ENCODE results near the gene CDH4. TPM values are rescaled to one million over a fixed set of nuclear protein-coding genes. Genes with fewer than 3 reads are reported as not detected.

The CDH4 gene
- total and polyA plus RNA-seq, 2 of the 13 experiments (the other 11 are each of a cell fraction or from before 2014, with no cell fraction given): not detected

- intact Hi-C loops (cut with micrococcal nuclease; ENCODE audit: unreplicated experiment): no loop called here
- 8% methylated on average over 4 of the region's 4 CpGs for WGBS (ENCODE audit: low lambda C conversion rate)
- no TSS peak for BruUV-seq (replicated peaks)
- no peak overlapping the region for H2AFZ ChIP-seq (ENCODE audit: low read length)
- FAIRE-seq: peak; percentile 67
- ChIA-PET POLR2A (no interaction called here), CTCF (ENCODE audit: low intra/inter-chr PET ratio, low total read pairs) (no interaction called here)
- H4K20me1 ChIP-seq (ENCODE audit: insufficient read depth, low read length): no peaks in the 10 kb centered on the region
- H3K36me3 ChIP-seq (replicated peaks in 1 of 2; ENCODE audit: control insufficient read depth in 1 of 2, insufficient read depth in 2 of 2, low read length in 2 of 2): no peaks in the 10 kb centered on the region
- no peak overlapping the region for H3K9ac ChIP-seq (ENCODE audit: insufficient read depth, low read depth, low read length)
- H3K4me1 ChIP-seq (ENCODE audit: insufficient read depth, low read length): no peaks in the 10 kb centered on the region
- no peak overlapping the region for H3K27ac ChIP-seq (ENCODE audit: extremely low read length, insufficient read depth, low read length)
- H3K4me2 ChIP-seq (ENCODE audit: low read depth, low read length): no peak overlapping the region
- no peaks in the 10 kb centered on the region for H3K79me2 ChIP-seq (ENCODE audit: insufficient read depth, low read length)
- H3K4me3 ChIP-seq (replicated peaks in 1 of 3; ENCODE audit: insufficient read depth in 1 of 3, low read depth in 2 of 3, low read length in 3 of 3): no peak overlapping the region
- DNase-seq (ENCODE audit: low spot score): no peak
- H3K27me3 ChIP-seq (ENCODE audit: control insufficient read depth in 1 of 2, insufficient read depth in 2 of 2, low read length in 2 of 2): peaks cover 5 to 14% of the 10 kb centered on the region in 2 experiments; a peak in 3 of 5 replicates
- ATAC-seq: no peak
- no peaks in the 10 kb centered on the region for H3K9me3 ChIP-seq (ENCODE audit: low read length)
- in situ Hi-C loops (cut with HindIII; ENCODE audit: extremely low pct_ligation_motif_present, low pct_unique_long_range_greater_than_20kb): no loop called here
- TF ChIP-seq FOXA3 (CRISPR knock-in tag; IDR thresholded peaks at IDR 0.05) (no peak), RERE (CRISPR knock-in tag; IDR thresholded peaks at IDR 0.05; ENCODE audit: low read depth) (no peak), ZBTB49 (CRISPR knock-in tag; IDR thresholded peaks at IDR 0.05; ENCODE audit: borderline replicate concordance) (no peak), FOXK2 (IDR thresholded peaks at IDR 0.05) (0 out of 2 replicates have a peak, but pooled peaks have one; percentile 37), IKZF1 (IDR thresholded peaks at IDR 0.05) (peak; percentile 91; the same call in 1 of the 2 replicates), PAX8 (CRISPR knock-in tag; IDR thresholded peaks at IDR 0.05; ENCODE audit: borderline replicate concordance) (no peak), ZNF260 (CRISPR knock-in tag; IDR thresholded peaks at IDR 0.05; ENCODE audit: borderline replicate concordance, low read depth) (no peak), NR2F6 (IDR thresholded peaks at IDR 0.05) (no peak), NR2F6 (CRISPR knock-in tag; IDR thresholded peaks at IDR 0.05) (no peak), ZNF264 (CRISPR knock-in tag; IDR thresholded peaks at IDR 0.05) (no peak), ATF7 (IDR thresholded peaks at IDR 0.05) (0 out of 2 replicates have a peak, but pooled peaks have one; percentile 25), ATF7 (CRISPR knock-in tag; IDR thresholded peaks at IDR 0.05) (no peak), ZNF670 (CRISPR knock-in tag; IDR thresholded peaks at IDR 0.05; ENCODE audit: borderline replicate concordance) (no peak), ASH2L (IDR thresholded peaks at IDR 0.05; ENCODE audit: insufficient read length, low read depth, low read length) (no peak), ZNF777 (CRISPR knock-in tag; IDR thresholded peaks at IDR 0.05) (no peak), PLRG1 (conservative IDR thresholded peaks at IDR 0.05) (peak; percentile 99), ZNF549 (CRISPR knock-in tag; IDR thresholded peaks at IDR 0.05) (no peak), ZNF746 (CRISPR knock-in tag; IDR thresholded peaks at IDR 0.05) (no peak), ATM (IDR thresholded peaks at IDR 0.05; ENCODE audit: borderline replicate concordance) (peak; percentile 84; the same call in 1 of the 2 replicates), ZNF34 (CRISPR knock-in tag; IDR thresholded peaks at IDR 0.05; ENCODE audit: borderline replicate concordance) (no peak), ZZZ3 (CRISPR knock-in tag; IDR thresholded peaks at IDR 0.05; ENCODE audit: borderline replicate concordance) (no peak)
Measured at GRCh38 chr20:61424011-61424627, 172.1 kb downstream of the CDH4 start.

Measured in HepG2 (cell line).